ENCODE results near the gene DOP1B.
"Not testable (repeated sequence)": the region's sequence is repeated elsewhere in the genome, so short reads cannot be mapped to it uniquely, and the experiment has no call there.

The DOP1B gene

GRCh38 chr21:36175771-36176565 is 19.3 kb downstream of the DOP1B start:
- no peak for DNase-seq

- peak; percentile 67 to 89 (median 85) for DNase-seq
These were observed 21.7 kb downstream of the DOP1B start for GRCh38 chr21:36178349-36178748.

GRCh38 chr21:36179145-36179544 is 22.5 kb downstream of the DOP1B start:
- no peak for DNase-seq

GRCh38 chr21:36180963-36181362 is 24.3 kb downstream of the DOP1B start:
- DNase-seq: no peak

- DNase-seq: no peak
These were observed 26.6 kb downstream of the DOP1B start for GRCh38 chr21:36183144-36183795.

GRCh38 chr21:36184545-36184944 is 27.9 kb downstream of the DOP1B start:
- DNase-seq: no peak

GRCh38 chr21:36185523-36185922 is 28.9 kb downstream of the DOP1B start:
- DNase-seq: peak in 2 of 4 experiments; percentile 56 to 63

- peak; percentile 51 to 77 (median 65) for DNase-seq
These were observed 29.5 kb downstream of the DOP1B start for GRCh38 chr21:36186081-36186480.

- DNase-seq: peak in 2 of 4 experiments; percentile 22 to 62
These were observed 30.1 kb downstream of the DOP1B start for GRCh38 chr21:36186506-36187399.

GRCh38 chr21:36188081-36188681 is 31.6 kb downstream of the DOP1B start:
- DNase-seq: no peak

- DNase-seq: peak in 3 of 4 experiments; percentile 42 to 69 (median 59)
These were observed 32.3 kb downstream of the DOP1B start for GRCh38 chr21:36188937-36189336.

GRCh38 chr21:36190736-36191135 is 34.1 kb downstream of the DOP1B start:
- no peak for DNase-seq

- DNase-seq: no peak
These were observed 36.6 kb downstream of the DOP1B start for GRCh38 chr21:36193200-36193599.

GRCh38 chr21:36194024-36194423 is 37.4 kb downstream of the DOP1B start:
- no peak for DNase-seq

GRCh38 chr21:36195613-36196012 is 39.0 kb downstream of the DOP1B start:
- DNase-seq: no peak

- no peak for DNase-seq
These were observed 42.4 kb downstream of the DOP1B start for GRCh38 chr21:36199021-36199420.

GRCh38 chr21:36199575-36199974 is 43.0 kb downstream of the DOP1B start:
- DNase-seq: not testable (repeated sequence)

- peak; percentile 45 to 76 (median 70) for DNase-seq
These were observed 43.5 kb downstream of the DOP1B start for GRCh38 chr21:36200081-36200561.

- DNase-seq: peak in 2 of 4 experiments; percentile 34 to 52
These were observed 46.3 kb downstream of the DOP1B start for GRCh38 chr21:36202726-36203602.

- peak; percentile 51 to 73 (median 68) for DNase-seq
These were observed 46.9 kb downstream of the DOP1B start for GRCh38 chr21:36203603-36203889.

GRCh38 chr21:36204980-36205379 is 48.4 kb downstream of the DOP1B start:
- DNase-seq: no peak

GRCh38 chr21:36205962-36206361 is 49.3 kb downstream of the DOP1B start:
- no peak for DNase-seq
